ENCODE measurements around the gene EPAS1. TPM values are rescaled to one million over a fixed set of nuclear protein-coding genes. Genes with fewer than 3 reads are reported as not detected.

The EPAS1 gene
- total and polyA plus RNA-seq, 9 of the 15 experiments (the other 6 are each of a cell fraction or from before 2014, with no cell fraction given): 0.25 to 11.2 (median 4.1) TPM

DNA sequence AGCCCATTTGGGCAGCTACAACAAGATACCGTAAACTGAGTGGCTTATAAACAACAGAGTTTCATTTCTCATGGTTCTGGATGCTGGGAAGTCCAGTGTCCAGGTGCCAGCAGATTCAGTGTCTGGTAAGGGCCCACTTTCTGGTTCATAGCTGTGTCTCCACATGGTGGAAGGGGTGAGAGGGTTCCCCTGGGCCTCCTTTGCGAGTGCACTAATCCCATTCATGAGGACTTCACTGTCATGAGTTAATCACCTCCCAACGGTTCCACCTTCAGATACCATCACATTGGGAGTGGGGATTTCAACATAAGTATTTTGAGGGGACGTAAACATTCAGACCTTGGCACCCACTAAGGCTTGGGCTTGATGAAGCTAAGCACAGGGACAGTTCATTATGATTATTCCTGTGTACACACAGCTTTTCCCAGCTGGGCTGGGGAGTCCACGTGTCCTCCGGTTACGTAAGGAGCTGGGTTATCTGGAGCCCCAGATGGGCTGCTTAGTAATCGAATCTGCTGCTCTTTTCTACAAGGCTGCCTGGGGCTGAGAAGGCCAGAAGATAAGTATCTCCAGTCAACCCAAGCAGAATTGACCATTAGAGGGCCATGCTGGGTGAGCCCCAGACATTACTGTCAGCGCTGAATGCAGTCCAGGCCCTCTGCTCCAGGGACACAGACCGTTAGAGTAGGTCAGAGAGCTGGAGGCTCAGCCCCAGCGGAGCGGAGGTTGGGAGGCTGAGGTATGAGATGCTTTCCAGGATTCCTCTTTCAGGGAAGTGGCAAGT is 42.7 kb downstream of the EPAS1 start (continued):
- TF ChIP-seq MYC (IDR thresholded peaks at IDR 0.05; ENCODE audit: low read depth, low read length) (peak; percentile 98), MYC (CRISPR knock-in tag; IDR thresholded peaks at IDR 0.05; ENCODE audit: borderline replicate concordance, low read depth) (no peak), PURB (CRISPR knock-in tag; IDR thresholded peaks at IDR 0.05; ENCODE audit: low read depth) (no peak), POLR2G (IDR thresholded peaks at IDR 0.05; ENCODE audit: low read depth, low read length) (0 out of 2 replicates have a peak, but pooled peaks have one; percentile 24), SIN3B (IDR thresholded peaks at IDR 0.05; ENCODE audit: low read depth) (no peak), SP1 (CRISPR knock-in tag; IDR thresholded peaks at IDR 0.05) (peak; percentile 81), SMARCC2 (IDR thresholded peaks at IDR 0.05; ENCODE audit: low read depth) (peak; percentile 95), EZH2 (IDR thresholded peaks at IDR 0.05; ENCODE audit: borderline replicate concordance, low read depth, low read length) (no peak), MED1 (CRISPR knock-in tag; IDR thresholded peaks at IDR 0.05; ENCODE audit: borderline replicate concordance) (no peak), HIVEP1 (CRISPR knock-in tag; IDR thresholded peaks at IDR 0.05) (peak; percentile 65), ZNF75A (CRISPR knock-in tag; IDR thresholded peaks at IDR 0.05) (peak; percentile 66), ETV5 (CRISPR knock-in tag; IDR thresholded peaks at IDR 0.05; ENCODE audit: low read depth) (peak; percentile 75), NCOR1 (IDR thresholded peaks at IDR 0.05) (peak; percentile 97), ZNF584 (CRISPR knock-in tag; IDR thresholded peaks at IDR 0.05; ENCODE audit: low read depth) (peak; percentile 87), SRF (CRISPR knock-in tag; IDR thresholded peaks at IDR 0.05) (peak; percentile 19 to 80; a peak in 2 of 4 replicates), CAMTA2 (CRISPR knock-in tag; conservative IDR thresholded peaks at IDR 0.05) (no peak), NR1H2 (CRISPR knock-in tag; IDR thresholded peaks at IDR 0.05) (0 out of 2 replicates have a peak, but pooled peaks have one; percentile 80), TCFL5 (CRISPR knock-in tag; conservative IDR thresholded peaks at IDR 0.05) (0 out of 2 replicates have a peak, but pooled peaks have one; percentile 43)
- TF ChIP-seq, protein P1, sequence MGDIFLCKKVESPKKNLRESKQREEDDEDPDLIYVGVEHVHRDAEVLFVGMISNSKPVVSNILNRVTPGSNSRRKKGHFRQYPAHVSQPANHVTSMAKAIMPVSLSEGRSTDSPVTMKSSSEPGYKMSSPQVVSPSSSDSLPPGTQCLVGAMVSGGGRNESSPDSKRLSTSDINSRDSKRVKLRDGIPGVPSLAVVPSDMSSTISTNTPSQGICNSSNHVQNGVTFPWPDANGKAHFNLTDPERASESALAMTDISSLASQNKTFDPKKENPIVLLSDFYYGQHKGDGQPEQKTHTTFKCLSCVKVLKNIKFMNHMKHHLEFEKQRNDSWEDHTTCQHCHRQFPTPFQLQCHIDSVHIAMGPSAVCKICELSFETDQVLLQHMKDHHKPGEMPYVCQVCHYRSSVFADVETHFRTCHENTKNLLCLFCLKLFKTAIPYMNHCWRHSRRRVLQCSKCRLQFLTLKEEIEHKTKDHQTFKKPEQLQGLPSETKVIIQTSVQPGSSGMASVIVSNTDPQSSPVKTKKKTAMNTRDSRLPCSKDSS (IDR thresholded peaks at IDR 0.05; ENCODE audit: low read depth, partially characterized antibody): no peak
- TF ChIP-seq, protein P2, sequence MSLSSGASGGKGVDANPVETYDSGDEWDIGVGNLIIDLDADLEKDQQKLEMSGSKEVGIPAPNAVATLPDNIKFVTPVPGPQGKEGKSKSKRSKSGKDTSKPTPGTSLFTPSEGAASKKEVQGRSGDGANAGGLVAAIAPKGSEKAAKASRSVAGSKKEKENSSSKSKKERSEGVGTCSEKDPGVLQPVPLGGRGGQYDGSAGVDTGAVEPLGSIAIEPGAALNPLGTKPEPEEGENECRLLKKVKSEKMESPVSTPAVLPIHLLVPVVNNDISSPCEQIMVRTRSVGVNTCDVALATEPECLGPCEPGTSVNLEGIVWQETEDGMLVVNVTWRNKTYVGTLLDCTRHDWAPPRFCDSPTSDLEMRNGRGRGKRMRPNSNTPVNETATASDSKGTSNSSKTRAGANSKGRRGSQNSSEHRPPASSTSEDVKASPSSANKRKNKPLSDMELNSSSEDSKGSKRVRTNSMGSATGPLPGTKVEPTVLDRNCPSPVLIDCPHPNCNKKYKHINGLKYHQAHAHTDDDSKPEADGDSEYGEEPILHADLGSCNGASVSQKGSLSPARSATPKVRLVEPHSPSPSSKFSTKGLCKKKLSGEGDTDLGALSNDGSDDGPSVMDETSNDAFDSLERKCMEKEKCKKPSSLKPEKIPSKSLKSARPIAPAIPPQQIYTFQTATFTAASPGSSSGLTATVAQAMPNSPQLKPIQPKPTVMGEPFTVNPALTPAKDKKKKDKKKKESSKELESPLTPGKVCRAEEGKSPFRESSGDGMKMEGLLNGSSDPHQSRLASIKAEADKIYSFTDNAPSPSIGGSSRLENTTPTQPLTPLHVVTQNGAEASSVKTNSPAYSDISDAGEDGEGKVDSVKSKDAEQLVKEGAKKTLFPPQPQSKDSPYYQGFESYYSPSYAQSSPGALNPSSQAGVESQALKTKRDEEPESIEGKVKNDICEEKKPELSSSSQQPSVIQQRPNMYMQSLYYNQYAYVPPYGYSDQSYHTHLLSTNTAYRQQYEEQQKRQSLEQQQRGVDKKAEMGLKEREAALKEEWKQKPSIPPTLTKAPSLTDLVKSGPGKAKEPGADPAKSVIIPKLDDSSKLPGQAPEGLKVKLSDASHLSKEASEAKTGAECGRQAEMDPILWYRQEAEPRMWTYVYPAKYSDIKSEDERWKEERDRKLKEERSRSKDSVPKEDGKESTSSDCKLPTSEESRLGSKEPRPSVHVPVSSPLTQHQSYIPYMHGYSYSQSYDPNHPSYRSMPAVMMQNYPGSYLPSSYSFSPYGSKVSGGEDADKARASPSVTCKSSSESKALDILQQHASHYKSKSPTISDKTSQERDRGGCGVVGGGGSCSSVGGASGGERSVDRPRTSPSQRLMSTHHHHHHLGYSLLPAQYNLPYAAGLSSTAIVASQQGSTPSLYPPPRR (CRISPR knock-in tag; IDR thresholded peaks at IDR 0.05; ENCODE audit: borderline replicate concordance): no peak
- TF ChIP-seq, protein P3, sequence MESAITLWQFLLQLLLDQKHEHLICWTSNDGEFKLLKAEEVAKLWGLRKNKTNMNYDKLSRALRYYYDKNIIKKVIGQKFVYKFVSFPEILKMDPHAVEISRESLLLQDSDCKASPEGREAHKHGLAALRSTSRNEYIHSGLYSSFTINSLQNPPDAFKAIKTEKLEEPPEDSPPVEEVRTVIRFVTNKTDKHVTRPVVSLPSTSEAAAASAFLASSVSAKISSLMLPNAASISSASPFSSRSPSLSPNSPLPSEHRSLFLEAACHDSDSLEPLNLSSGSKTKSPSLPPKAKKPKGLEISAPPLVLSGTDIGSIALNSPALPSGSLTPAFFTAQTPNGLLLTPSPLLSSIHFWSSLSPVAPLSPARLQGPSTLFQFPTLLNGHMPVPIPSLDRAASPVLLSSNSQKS (CRISPR knock-in tag; IDR thresholded peaks at IDR 0.05): no peak
